Breast epithelium (tissue), 3 donors: Measurements from ENCODE around the gene CHRNA1.

Source experiments
- POLR2A ChIP-seq: fragments of 450-650 bp; IDR thresholded peaks from one replicate; pipeline ENCODE4 v1.6.1; 2016; ENCODE audit warnings: antibody characterized with exemption, mild to moderate bottlenecking, moderate library complexity
- POLR2AphosphoS5 ChIP-seq, 3 donors: sonication (generic); formaldehyde crosslinking; IDR thresholded peaks; one replicate each; pipeline ENCODE4 v1.6.1; 2017; ENCODE audit warnings: antibody characterized with exemption in 3 of 3
- TF ChIP-seq, protein P1 (sequence below), 3 donors: fragments of 450-650 bp; IDR thresholded peaks; one replicate each; pipeline ENCODE4 v1.5.1; 2016 to 2017; ENCODE audit warnings: antibody characterized with exemption in 3 of 3, mild to moderate bottlenecking in 3 of 3, moderate library complexity in 3 of 3

DNA sequence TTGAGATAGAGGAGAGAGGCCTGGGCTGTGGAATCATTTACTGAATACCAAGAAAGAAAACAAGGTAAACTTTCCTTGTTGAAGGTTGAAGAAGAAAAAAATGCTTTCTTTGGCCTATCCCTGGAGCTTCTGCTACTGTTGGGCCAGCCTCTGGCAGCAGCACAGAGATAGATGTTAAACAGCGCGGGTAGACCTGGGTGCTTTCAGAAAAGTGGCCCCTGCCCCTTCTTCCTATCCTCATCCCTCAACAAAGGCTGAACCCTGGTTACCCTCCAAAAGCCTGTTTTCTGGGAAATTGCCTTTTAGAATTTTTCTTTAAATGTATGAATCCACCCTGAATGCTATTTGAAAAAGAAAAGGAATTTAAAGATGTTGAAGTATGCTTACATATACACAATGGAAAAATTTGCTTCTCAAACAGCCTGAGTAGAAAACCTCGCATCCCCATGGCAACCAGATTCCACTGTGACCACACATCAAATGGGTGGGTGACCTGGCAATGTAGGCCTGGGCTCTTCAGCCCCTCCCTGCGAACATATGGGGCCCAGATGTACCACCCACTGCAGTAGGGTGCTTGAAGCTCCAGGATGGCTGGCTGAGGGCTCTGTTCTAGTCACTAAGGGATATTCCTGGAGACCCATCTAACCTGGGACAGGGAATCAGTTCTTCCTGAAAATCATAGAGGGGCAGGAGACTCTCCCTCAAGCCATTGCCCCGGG is 23.4 kb upstream of the CHRNA1 start:
- no peak for TF ChIP-seq POLR2A
- TF ChIP-seq, protein P1, sequence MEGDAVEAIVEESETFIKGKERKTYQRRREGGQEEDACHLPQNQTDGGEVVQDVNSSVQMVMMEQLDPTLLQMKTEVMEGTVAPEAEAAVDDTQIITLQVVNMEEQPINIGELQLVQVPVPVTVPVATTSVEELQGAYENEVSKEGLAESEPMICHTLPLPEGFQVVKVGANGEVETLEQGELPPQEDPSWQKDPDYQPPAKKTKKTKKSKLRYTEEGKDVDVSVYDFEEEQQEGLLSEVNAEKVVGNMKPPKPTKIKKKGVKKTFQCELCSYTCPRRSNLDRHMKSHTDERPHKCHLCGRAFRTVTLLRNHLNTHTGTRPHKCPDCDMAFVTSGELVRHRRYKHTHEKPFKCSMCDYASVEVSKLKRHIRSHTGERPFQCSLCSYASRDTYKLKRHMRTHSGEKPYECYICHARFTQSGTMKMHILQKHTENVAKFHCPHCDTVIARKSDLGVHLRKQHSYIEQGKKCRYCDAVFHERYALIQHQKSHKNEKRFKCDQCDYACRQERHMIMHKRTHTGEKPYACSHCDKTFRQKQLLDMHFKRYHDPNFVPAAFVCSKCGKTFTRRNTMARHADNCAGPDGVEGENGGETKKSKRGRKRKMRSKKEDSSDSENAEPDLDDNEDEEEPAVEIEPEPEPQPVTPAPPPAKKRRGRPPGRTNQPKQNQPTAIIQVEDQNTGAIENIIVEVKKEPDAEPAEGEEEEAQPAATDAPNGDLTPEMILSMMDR (IDR thresholded peaks at IDR 0.05), result no peak
- no peak for TF ChIP-seq POLR2AphosphoS5 (IDR thresholded peaks at IDR 0.05)
